GM18951 (cell line): ENCODE results near the gene HEXA.
A peak's percentile ranks its signal among the peaks of the same experiment; 100 is the strongest.
"Not testable (repeated sequence)": the region's sequence is repeated elsewhere in the genome, so short reads cannot be mapped to it uniquely, and the experiment has no call there.

Experiments
- POLR2A ChIP-seq: IDR thresholded peaks from 4 replicates; pipeline ENCODE4 v1.6.1; 2011; ENCODE audit warnings: mild to moderate bottlenecking; ENCODE audit not compliant: insufficient read length, insufficient read depth; ENCODE audit errors: extremely low read depth
- in situ Hi-C: fragments of 300-500 bp; cut with MboI; formaldehyde crosslinking; loops from one replicate; pipeline ENCODE4 v1.12.0; 2022; ENCODE audit warnings: low sequenced_read_pairs, mixed read lengths, inconsistent platforms; ENCODE audit not compliant: unreplicated experiment

Gene HEXA

GRCh38 chr15:72375846-72376581, at the start of gene HEXA:
HEXA (minus strand) TSS chr15:72376014; CDS start chr15:72375972, 42 bp downstream.
- TF ChIP-seq POLR2A: peak; percentile 94

GRCh38 chr15:72423256-72423655, 47.4 kb upstream of the HEXA start:
- no peak for TF ChIP-seq POLR2A
- in situ Hi-C loops: no loop called here

More at GRCh38 chr15:72375846-72376581, at the start of gene HEXA:
- in situ Hi-C loops: no loop called here

GRCh38 chr15:72421484-72421883, 45.7 kb upstream of the HEXA start:
- no peak for TF ChIP-seq POLR2A
- in situ Hi-C loops: no loop called here

GRCh38 chr15:72420576-72420975, 44.8 kb upstream of the HEXA start:
- in situ Hi-C loops: no loop called here
- no peak for TF ChIP-seq POLR2A

GRCh38 chr15:72419768-72420167, 44.0 kb upstream of the HEXA start:
- in situ Hi-C loops: not testable (repeated sequence)

- TF ChIP-seq POLR2A: no peak
- in situ Hi-C loops: no loop called here
These were observed 39.5 kb upstream of the HEXA start for GRCh38 chr15:72415304-72415703.

- in situ Hi-C loops: not testable (repeated sequence)
These were observed 37.5 kb upstream of the HEXA start for GRCh38 chr15:72413337-72413736.

- no peak for TF ChIP-seq POLR2A
- in situ Hi-C loops: no loop called here
These were observed 35.7 kb upstream of the HEXA start for GRCh38 chr15:72411544-72411943.

GRCh38 chr15:72411111-72411510, 35.3 kb upstream of the HEXA start:
- in situ Hi-C loops: no loop called here
- TF ChIP-seq POLR2A: no peak

GRCh38 chr15:72406936-72407335, 31.1 kb upstream of the HEXA start:
- no peak for TF ChIP-seq POLR2A
- in situ Hi-C loops: no loop called here

GRCh38 chr15:72404841-72405240, 29.0 kb upstream of the HEXA start:
- TF ChIP-seq POLR2A: no peak
- in situ Hi-C loops: no loop called here

- in situ Hi-C loops: no loop called here
- no peak for TF ChIP-seq POLR2A
These were observed 28.5 kb upstream of the HEXA start for GRCh38 chr15:72404356-72404755.

- in situ Hi-C loops: no loop called here
- TF ChIP-seq POLR2A: no peak
These were observed 26.9 kb upstream of the HEXA start for GRCh38 chr15:72402726-72403125.

- no peak for TF ChIP-seq POLR2A
- in situ Hi-C loops: no loop called here
These were observed 22.8 kb upstream of the HEXA start for GRCh38 chr15:72398648-72399047.
